ENCODE measurements around the gene CRYZ. TPM values are rescaled to one million over a fixed set of nuclear protein-coding genes. Genes with fewer than 3 reads are reported as not detected.

CRYZ gene
- polyA plus RNA-seq, 1 donor (not counting 4 experiments of a cell fraction or from before 2014, with no cell fraction given) = 213 TPM

GRCh38 chr1:74681449-74681848 lies 51.4 kb downstream of the CRYZ start:
- Histone ChIP-seq H3K4me3 (ENCODE audit: control insufficient read depth in 2 of 3, extremely low read depth in 1 of 3, insufficient read depth in 2 of 3, low read depth in 1 of 3, low read length in 3 of 3) (no peak overlapping the region), H3K27me3 (ENCODE audit: control insufficient read depth, extremely low read depth, insufficient read depth, low read length) (no peaks in the 10 kb centered on the region), H3K27ac (ENCODE audit: control insufficient read depth, insufficient read depth, low read length) (no peak overlapping the region), H3K4me1 (ENCODE audit: control insufficient read depth, extremely low read depth, insufficient read depth, low read length) (no peaks in the 10 kb centered on the region), H3K36me3 (ENCODE audit: control insufficient read depth in 2 of 2, extremely low read depth in 1 of 2, insufficient read depth in 2 of 2, low read length in 2 of 2) (no peaks in the 10 kb centered on the region), H3K79me2 (ENCODE audit: control insufficient read depth, insufficient read depth, low read length) (no peaks in the 10 kb centered on the region), H2AFZ (ENCODE audit: control insufficient read depth, low read length) (no peak overlapping the region), H3K9me1 (ENCODE audit: control insufficient read depth, extremely low read depth, insufficient read depth, low read length) (no peaks in the 10 kb centered on the region), H3K4me2 (ENCODE audit: control insufficient read depth, extremely low read depth, insufficient read depth, low read depth, low read length) (no peak overlapping the region), H3K9ac (ENCODE audit: control insufficient read depth, extremely low read depth, insufficient read depth, low read length) (no peak overlapping the region), H3K9me3 (ENCODE audit: control insufficient read depth, low read depth, low read length) (no peaks in the 10 kb centered on the region), H4K20me1 (ENCODE audit: control insufficient read depth, extremely low read depth, insufficient read depth, low read length) (no peaks in the 10 kb centered on the region)
- TF ChIP-seq EZH2 (IDR thresholded peaks at IDR 0.05; ENCODE audit: low read length) = no peak
- TF ChIP-seq CTCF (optimal IDR thresholded peaks at IDR 0.05 in 1 of 3, IDR thresholded peaks at IDR 0.05 in 1 of 3, conservative IDR thresholded peaks at IDR 0.05 in 1 of 3; ENCODE audit: extremely low read depth in 1 of 3, insufficient read depth in 2 of 3, low read length in 3 of 3) = no peak
- FAIRE-seq (no peak), DNase-seq (ENCODE audit: low read depth, low spot score) (no peak)
- dilution Hi-C loops (cut with MboI; ENCODE audit: extremely low pct_ligation_motif_present, low sequenced_read_pairs) = no loop called here

GRCh38 chr1:74681001-74681400 lies 51.8 kb downstream of the CRYZ start:
- no peak overlapping the region for H3K4me2 ChIP-seq (ENCODE audit: control insufficient read depth, extremely low read depth, insufficient read depth, low read depth, low read length)
- no peak for TF ChIP-seq CTCF (optimal IDR thresholded peaks at IDR 0.05 in 1 of 3, IDR thresholded peaks at IDR 0.05 in 1 of 3, conservative IDR thresholded peaks at IDR 0.05 in 1 of 3; ENCODE audit: extremely low read depth in 1 of 3, insufficient read depth in 2 of 3, low read length in 3 of 3)
- TF ChIP-seq EZH2 (IDR thresholded peaks at IDR 0.05; ENCODE audit: low read length) = no peak
- no peaks in the 10 kb centered on the region for H3K9me3 ChIP-seq (ENCODE audit: control insufficient read depth, low read depth, low read length)
- H3K9me1 ChIP-seq (ENCODE audit: control insufficient read depth, extremely low read depth, insufficient read depth, low read length) = no peaks in the 10 kb centered on the region
- H3K79me2 ChIP-seq (ENCODE audit: control insufficient read depth, insufficient read depth, low read length) = no peaks in the 10 kb centered on the region
- H3K27me3 ChIP-seq (ENCODE audit: control insufficient read depth, extremely low read depth, insufficient read depth, low read length) = no peaks in the 10 kb centered on the region
- H3K9ac ChIP-seq (ENCODE audit: control insufficient read depth, extremely low read depth, insufficient read depth, low read length) = no peak overlapping the region
- no peak overlapping the region for H2AFZ ChIP-seq (ENCODE audit: control insufficient read depth, low read length)
- no peak overlapping the region for H3K4me3 ChIP-seq (ENCODE audit: control insufficient read depth in 2 of 3, extremely low read depth in 1 of 3, insufficient read depth in 2 of 3, low read depth in 1 of 3, low read length in 3 of 3)
- H3K36me3 ChIP-seq (ENCODE audit: control insufficient read depth in 2 of 2, extremely low read depth in 1 of 2, insufficient read depth in 2 of 2, low read length in 2 of 2) = no peaks in the 10 kb centered on the region
- DNase-seq (ENCODE audit: low read depth, low spot score) = no peak
- no peak overlapping the region for H3K27ac ChIP-seq (ENCODE audit: control insufficient read depth, insufficient read depth, low read length)
- dilution Hi-C loops (cut with MboI; ENCODE audit: extremely low pct_ligation_motif_present, low sequenced_read_pairs) = no loop called here
- H3K4me1 ChIP-seq (ENCODE audit: control insufficient read depth, extremely low read depth, insufficient read depth, low read length) = no peaks in the 10 kb centered on the region
- no peaks in the 10 kb centered on the region for H4K20me1 ChIP-seq (ENCODE audit: control insufficient read depth, extremely low read depth, insufficient read depth, low read length)
- FAIRE-seq = no peak

Data from keratinocyte (primary cell).